Astrocyte of the spinal cord (primary cell): ENCODE measurements around the gene CES2.
A peak's percentile ranks its signal among the peaks of the same experiment; 100 is the strongest.

Experiments
- DNase-seq: peaks from one replicate; pipeline ENCODE4 v3.0.0; 2011; ENCODE audit warnings: low read depth, low spot score
- H3K4me3 ChIP-seq: 2 replicates; pipeline ENCODE4 v1.5.1; 2011; ENCODE audit warnings: low read depth, mild to moderate bottlenecking, low read length, moderate library complexity
- in situ Hi-C: cut with HindIII; loops from 2 replicates; pipeline ENCODE4 v1.10.0; 2017; ENCODE audit warnings: low sequenced_read_pairs
- TF ChIP-seq, protein P1 (sequence below): IDR thresholded peaks from 2 replicates; pipeline ENCODE4 v1.5.1; 2012; ENCODE audit warnings: low read depth, mild to moderate bottlenecking, low read length, inconsistent platforms

Gene CES2

DNA sequence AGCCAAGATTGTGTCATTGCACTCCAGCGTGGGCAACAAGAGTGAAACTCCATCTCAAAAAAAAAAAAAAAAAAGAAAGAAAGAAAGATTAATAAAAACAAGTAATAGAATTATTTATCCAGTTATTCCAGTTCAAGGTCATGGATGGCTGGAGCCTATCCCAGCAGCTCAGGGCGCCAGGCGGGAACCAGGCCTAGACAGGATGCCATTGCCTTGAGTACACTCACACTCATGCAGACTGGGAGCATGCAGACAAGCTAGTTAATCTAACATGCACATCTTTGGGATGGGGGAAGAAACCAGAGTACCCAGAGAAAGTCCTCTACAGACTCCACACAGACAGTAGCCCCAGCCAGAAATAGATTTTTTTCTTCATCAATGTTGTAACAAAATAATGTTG is 37.1 kb upstream of the CES2 start:
- in situ Hi-C loops, result no loop called here
- H3K4me3 ChIP-seq, result no peak overlapping the region
- peak; percentile 22 for DNase-seq
- TF ChIP-seq, protein P1, sequence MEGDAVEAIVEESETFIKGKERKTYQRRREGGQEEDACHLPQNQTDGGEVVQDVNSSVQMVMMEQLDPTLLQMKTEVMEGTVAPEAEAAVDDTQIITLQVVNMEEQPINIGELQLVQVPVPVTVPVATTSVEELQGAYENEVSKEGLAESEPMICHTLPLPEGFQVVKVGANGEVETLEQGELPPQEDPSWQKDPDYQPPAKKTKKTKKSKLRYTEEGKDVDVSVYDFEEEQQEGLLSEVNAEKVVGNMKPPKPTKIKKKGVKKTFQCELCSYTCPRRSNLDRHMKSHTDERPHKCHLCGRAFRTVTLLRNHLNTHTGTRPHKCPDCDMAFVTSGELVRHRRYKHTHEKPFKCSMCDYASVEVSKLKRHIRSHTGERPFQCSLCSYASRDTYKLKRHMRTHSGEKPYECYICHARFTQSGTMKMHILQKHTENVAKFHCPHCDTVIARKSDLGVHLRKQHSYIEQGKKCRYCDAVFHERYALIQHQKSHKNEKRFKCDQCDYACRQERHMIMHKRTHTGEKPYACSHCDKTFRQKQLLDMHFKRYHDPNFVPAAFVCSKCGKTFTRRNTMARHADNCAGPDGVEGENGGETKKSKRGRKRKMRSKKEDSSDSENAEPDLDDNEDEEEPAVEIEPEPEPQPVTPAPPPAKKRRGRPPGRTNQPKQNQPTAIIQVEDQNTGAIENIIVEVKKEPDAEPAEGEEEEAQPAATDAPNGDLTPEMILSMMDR, result no peak

DNA sequence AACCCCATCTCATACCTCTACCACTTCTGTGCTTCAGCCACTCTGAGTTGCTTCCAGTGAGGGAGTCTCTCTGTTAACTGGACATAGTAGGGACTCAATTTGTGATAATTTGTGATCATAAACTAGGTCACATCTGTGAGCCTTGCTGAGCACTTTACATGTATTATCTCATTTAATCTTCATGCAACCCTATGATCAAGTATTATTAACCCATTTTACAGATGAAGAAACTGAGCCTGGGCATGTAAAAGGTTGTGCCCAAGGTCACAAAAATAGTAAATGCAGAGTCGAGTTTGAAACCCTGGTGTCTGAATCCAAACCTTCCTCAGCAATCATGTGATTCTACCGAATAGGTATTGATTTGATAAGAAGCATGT is 36.4 kb upstream of the CES2 start:
- in situ Hi-C loops, result no loop called here
- TF ChIP-seq, protein P1, result no peak
- no peak overlapping the region for H3K4me3 ChIP-seq
- DNase-seq, result no peak

- H3K4me3 ChIP-seq, result no peak overlapping the region
- in situ Hi-C loops, result no loop called here
- DNase-seq, result no peak
- TF ChIP-seq, protein P1, result no peak
These were observed 35.9 kb upstream of the CES2 start for GRCh38 chr16:66899310-66899944.

DNA sequence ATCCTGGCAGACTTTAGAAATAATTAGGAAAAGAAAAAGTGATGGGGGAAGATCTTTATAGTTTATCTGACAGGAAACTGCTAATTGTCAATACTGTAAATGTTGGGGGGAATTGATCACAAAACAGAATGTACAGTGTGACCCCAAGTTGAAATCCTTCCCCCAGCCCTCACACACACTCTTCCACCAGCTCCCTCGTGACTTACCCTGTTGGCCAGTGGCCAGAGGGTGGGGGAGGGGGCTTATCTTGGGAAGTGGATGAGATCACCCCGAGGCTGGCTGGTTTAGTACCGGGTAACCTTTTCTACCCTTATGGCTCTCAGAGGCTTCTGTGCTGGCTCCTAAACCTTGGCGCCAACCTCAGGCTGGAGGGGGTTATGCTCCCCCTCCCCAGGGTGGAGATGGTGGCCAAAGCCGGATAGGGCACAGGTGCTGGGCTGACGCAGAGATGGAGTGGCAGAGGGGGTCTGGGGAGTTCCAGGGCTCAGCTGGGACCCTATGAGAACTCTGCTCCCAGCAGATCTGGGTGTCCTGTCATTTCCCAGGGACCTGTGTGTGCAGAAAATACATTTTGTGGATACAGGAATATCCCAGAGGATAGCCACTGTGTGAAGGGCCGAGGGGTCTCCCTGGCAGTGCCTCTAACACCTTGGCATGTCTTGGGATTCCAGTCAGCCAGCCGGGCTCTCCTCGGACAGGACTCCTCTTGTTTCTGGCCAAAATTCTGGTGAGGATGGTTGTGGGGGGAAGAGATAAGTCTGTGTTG is 35.2 kb upstream of the CES2 start:
- DNase-seq, result peak; percentile 59
- H3K4me3 ChIP-seq, result no peak overlapping the region
- in situ Hi-C loops, result no loop called here
- TF ChIP-seq, protein P1, result no peak

GRCh38 chr16:66900721-66901441 is 34.4 kb upstream of the CES2 start:
- in situ Hi-C loops, result no loop called here
- DNase-seq, result no peak
- H3K4me3 ChIP-seq, result no peak overlapping the region
- TF ChIP-seq, protein P1, result no peak

DNA sequence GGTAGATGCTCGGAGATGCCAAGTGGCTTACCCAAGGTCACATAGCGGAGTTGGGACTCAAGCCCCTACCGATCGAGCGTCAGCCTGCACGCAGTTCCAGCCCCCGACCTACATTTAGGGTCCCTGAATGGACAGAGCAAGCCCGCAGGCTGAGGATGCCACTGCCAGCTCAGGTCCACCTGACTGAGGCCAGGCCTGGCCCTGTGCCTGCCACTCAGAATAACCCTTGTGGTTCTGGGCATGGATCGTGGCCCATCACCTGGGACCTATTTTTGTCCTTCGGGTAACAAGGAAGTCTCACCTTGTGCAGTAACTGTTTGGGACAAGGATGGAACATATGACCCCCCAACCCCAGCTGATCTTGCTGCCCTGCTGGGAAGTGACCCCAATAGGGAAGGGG is 33.7 kb upstream of the CES2 start:
- H3K4me3 ChIP-seq, result no peak overlapping the region
- DNase-seq, result no peak
- TF ChIP-seq, protein P1, result no peak
- in situ Hi-C loops, result no loop called here
